Duodenal mucosa (tissue), 2 donors: ENCODE measurements around the gene NAA30.

Source experiments
- H3K27ac ChIP-seq: one replicate; pipeline ENCODE4 v1.7.0; 2013; ENCODE audit warnings: low read depth, low read length
- H3K27me3 ChIP-seq, 2 donors: one replicate each; pipeline ENCODE4 v1.7.0; 2013; ENCODE audit warnings: low read length in 2 of 2, control low read depth in 1 of 2; ENCODE audit not compliant: insufficient read depth in 2 of 2, control insufficient read depth in 1 of 2
- H3K36me3 ChIP-seq, 2 donors: one replicate each; pipeline ENCODE4 v1.7.0; 2013; ENCODE audit warnings: low read length in 2 of 2, control low read depth in 1 of 2; ENCODE audit not compliant: insufficient read depth in 2 of 2, control insufficient read depth in 1 of 2
- H3K4me1 ChIP-seq, 2 donors: one replicate each; pipeline ENCODE4 v1.7.0; 2013; ENCODE audit warnings: low read length in 2 of 2, control low read depth in 1 of 2; ENCODE audit not compliant: insufficient read depth in 2 of 2, control insufficient read depth in 1 of 2
- H3K4me3 ChIP-seq, 2 donors: one replicate each; pipeline ENCODE4 v1.7.0; 2013; ENCODE audit warnings: low read length in 2 of 2, low read depth in 1 of 2
- H3K9ac ChIP-seq, 2 donors: one replicate each; pipeline ENCODE4 v1.7.0; 2013; ENCODE audit warnings: low read length in 2 of 2, low read depth in 1 of 2
- H3K9me3 ChIP-seq, 2 donors: one replicate each; pipeline ENCODE4 v1.7.0; 2013; ENCODE audit warnings: low read length in 2 of 2, control low read depth in 1 of 2; ENCODE audit not compliant: control insufficient read depth in 1 of 2

NAA30 gene

DNA sequence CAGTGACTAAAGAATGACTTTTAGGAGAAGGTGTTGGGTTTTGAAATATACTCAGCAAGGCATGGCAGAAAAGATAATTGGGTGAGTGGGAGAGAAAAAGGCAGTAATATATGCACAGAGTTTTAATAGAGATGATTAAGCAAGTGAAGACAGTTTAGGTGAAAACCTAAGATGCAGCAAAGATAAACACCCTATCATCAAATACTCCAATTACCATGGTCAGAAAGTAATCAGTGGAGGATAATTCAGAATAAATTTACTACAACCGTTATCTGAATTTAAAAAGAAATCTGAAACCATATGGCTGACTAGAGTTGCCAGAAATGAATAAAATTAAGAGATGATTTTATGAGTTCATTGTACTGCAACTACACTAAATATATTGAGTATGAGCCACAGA, 26.8 kb downstream of the NAA30 start:
- no peaks in the 10 kb centered on the region for H3K4me1 ChIP-seq
- H3K9me3 ChIP-seq, result no peaks in the 10 kb centered on the region
- H3K4me3 ChIP-seq, result no peak overlapping the region
- H3K9ac ChIP-seq, result no peak overlapping the region
- H3K27ac ChIP-seq, result no peak overlapping the region
- no peaks in the 10 kb centered on the region for H3K36me3 ChIP-seq
- no peaks in the 10 kb centered on the region for H3K27me3 ChIP-seq

DNA sequence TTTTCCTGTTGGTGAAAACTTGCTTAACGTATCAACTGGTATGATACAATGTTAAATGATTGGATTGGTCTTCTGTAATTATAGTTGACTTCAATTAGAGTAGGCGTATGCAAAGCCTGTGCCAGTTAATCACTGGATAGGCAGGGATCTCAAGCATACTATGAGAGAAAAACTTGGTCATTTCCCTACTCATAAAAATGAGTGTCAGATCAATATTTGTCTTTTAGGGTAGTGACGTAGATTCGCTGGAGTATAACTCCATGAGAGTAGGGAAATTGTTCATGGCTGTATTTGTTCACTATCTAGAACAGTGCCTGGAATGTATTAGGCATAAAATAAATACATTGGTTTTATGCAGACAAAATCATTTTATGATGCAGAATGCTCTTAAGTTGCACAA, 28.6 kb downstream of the NAA30 start:
- H3K27me3 ChIP-seq, result no peaks in the 10 kb centered on the region
- no peaks in the 10 kb centered on the region for H3K9me3 ChIP-seq
- H3K36me3 ChIP-seq, result no peaks in the 10 kb centered on the region
- H3K27ac ChIP-seq, result no peak overlapping the region
- no peaks in the 10 kb centered on the region for H3K4me1 ChIP-seq
- H3K4me3 ChIP-seq, result no peak overlapping the region
- H3K9ac ChIP-seq, result no peak overlapping the region

DNA sequence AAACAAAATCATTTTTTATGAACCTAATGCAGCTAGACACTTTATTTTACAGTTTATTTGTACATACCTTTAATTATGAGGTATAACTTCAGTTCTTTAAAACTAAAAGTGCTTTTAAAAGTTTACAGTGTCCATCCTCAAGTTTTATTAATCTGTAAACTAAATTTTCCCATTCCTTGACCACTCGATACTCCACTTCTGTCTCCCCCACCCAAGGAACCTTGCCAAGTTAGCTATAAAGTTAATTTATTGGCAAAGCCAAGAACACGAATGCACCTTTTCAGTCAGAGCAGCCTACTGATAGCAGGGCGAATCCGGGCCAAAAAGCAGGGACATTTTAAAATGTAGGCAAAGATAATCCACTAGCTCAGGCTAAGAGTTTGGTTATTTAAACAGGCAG, 29.6 kb downstream of the NAA30 start:
- Histone ChIP-seq H3K36me3 (no peaks in the 10 kb centered on the region), H3K9me3 (no peaks in the 10 kb centered on the region), H3K27me3 (no peaks in the 10 kb centered on the region), H3K4me3 (no peak overlapping the region), H3K9ac (no peak overlapping the region), H3K4me1 (no peaks in the 10 kb centered on the region), H3K27ac (no peak overlapping the region)

DNA sequence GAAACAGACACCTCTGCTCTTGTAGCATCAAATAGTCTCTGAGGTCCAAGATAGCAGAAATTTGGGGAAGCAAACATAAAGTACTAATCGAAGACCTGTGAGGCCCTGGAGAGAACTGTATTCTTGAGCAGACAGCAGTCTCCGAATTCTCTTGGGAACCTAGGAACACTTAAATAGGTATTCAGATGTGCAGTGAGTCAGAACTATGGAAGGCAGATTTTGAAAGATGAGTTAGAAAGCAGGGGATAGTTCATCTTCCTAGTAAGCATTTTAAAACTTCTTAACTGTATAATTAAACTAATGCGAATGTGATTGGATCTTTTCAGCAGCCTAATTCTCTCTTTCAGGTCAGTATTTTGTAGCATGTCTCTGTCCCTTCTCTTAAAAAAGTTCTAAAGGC, 30.6 kb downstream of the NAA30 start:
- Histone ChIP-seq H3K4me1 (no peaks in the 10 kb centered on the region), H3K27me3 (no peaks in the 10 kb centered on the region), H3K27ac (no peak overlapping the region), H3K9ac (no peak overlapping the region), H3K4me3 (no peak overlapping the region), H3K36me3 (no peaks in the 10 kb centered on the region), H3K9me3 (no peaks in the 10 kb centered on the region)

DNA sequence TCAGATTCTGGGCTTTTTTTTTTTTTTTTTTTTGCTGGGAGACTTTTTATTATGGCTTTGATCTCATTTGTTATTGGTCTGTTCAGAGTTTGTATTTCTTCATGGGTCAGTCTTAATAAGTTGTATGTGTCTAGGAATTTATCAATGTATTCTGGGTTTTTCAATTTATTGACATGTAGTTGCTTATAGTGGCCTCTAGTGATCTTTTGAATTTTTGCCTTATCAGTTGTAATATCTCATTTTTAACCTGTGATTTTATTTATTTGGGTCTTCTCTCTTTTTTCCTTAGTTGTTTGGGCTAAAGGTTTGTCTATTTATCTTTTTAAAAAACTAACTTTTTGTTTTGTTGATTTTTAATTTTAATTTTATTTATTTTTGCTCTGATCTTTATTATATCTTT, 45.5 kb downstream of the NAA30 start:
- Histone ChIP-seq H3K9me3 (no peaks in the 10 kb centered on the region), H3K4me3 (no peak overlapping the region), H3K36me3 (no peaks in the 10 kb centered on the region), H3K4me1 (no peaks in the 10 kb centered on the region), H3K27ac (no peak overlapping the region), H3K9ac (no peak overlapping the region), H3K27me3 (no peaks in the 10 kb centered on the region)

DNA sequence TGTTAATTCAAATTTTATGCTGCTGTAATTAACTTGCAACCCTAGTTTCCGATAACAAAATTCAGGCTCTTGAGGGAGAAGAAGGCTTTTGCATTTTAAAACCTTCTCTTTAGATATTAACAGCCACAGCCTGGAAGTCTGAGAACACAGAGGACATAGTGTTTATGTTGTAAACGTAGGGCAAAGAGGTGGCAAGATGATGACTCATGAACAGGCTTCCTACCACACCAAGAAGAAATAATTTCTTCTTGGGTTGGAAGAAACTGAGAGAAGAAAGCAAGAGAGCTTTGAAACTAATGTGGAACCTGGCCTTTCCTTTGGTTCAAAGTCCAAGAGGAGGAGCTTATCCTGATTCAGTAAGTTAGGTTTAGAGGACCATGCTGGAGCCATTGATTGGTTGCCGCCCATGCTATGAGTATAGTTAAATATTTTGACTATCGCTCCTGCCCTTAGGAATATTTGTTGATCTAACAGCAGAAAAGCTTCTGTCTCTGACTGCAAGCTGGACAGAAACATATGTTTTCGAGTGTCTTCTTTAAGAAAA, 71.5 kb downstream of the NAA30 start:
- Histone ChIP-seq H3K36me3 (no peaks in the 10 kb centered on the region), H3K4me1 (no peaks in the 10 kb centered on the region), H3K9ac (no peak overlapping the region), H3K27me3 (no peaks in the 10 kb centered on the region), H3K9me3 (no peaks in the 10 kb centered on the region), H3K4me3 (no peak overlapping the region), H3K27ac (no peak overlapping the region)

DNA sequence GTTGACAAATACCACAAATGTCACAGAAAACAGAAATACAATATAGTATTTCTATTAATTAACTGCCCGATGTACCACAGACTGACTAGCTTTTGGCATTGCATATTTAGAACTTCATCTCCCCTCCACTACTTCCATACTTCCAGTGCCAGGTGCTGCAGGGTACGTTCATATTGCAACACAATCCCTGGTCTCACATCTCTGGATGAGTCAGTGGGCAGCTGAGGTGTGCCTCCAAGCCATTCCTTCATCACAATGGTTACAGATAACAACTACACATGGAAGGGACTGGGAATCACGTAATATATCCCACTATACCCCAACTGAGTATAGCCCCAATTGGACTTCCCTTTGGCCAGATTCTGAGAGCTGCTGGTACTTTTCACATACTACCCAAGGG, 72.2 kb downstream of the NAA30 start:
- Histone ChIP-seq H3K27me3 (no peaks in the 10 kb centered on the region), H3K9me3 (no peaks in the 10 kb centered on the region), H3K9ac (no peak overlapping the region), H3K36me3 (no peaks in the 10 kb centered on the region), H3K4me1 (no peaks in the 10 kb centered on the region), H3K4me3 (no peak overlapping the region), H3K27ac (no peak overlapping the region)

DNA sequence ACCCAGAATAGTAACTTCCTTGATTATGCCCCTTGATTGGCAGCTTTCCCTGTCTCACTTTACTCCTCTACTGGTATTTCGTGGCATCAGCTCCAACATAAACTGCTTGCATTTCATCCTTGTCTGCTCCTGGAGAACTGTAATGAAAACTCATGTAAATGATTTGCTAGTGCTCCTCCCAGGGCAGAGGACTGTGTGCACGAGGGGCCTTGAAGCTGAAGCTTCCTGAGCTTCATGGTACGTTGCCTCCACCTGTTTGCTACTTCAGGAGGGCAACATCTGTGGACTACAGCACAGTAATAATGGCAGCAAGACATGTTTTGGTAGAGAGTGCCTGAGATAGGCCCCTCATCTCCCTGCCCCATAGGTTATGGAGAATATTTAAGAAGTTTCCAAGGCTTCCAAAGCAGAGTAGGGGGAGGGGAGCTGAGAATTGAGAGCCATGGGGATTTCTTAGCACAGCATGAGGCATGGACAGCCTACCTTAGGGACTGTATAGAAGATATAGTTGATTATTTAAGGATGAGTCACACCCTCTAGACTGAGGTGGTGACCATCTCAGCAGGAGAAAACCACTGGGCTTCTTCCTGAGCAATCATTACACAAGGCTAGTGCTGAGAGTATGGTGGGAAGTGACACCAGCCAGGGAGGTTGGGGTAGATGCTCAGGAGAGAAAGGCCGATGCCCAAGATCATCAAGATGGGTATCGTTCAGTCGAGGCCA, 73.8 kb downstream of the NAA30 start:
- no peaks in the 10 kb centered on the region for H3K36me3 ChIP-seq
- no peak overlapping the region for H3K4me3 ChIP-seq
- no peak overlapping the region for H3K9ac ChIP-seq
- H3K27me3 ChIP-seq, result no peaks in the 10 kb centered on the region
- H3K27ac ChIP-seq, result no peak overlapping the region
- no peaks in the 10 kb centered on the region for H3K9me3 ChIP-seq
- H3K4me1 ChIP-seq, result no peaks in the 10 kb centered on the region
